K562 (cell line): Measurements from ENCODE around the gene CELSR1. TPM values are rescaled to one million over a fixed set of nuclear protein-coding genes. Genes with fewer than 3 reads are reported as not detected.

Source experiments
- ATAC-seq: fragments of 200-7000 bp; cut with Tn5 transposase; 3 replicates; pipeline ENCODE4 v1.9.1; 2020; ENCODE audit warnings: moderate library complexity
- BruUV-seq: library from RNA; stranded (reverse); fragments of 400-500 nt; replicated peaks from 2 replicates; lab custom pipeline; 2021; lab: Mats Ljungman, UMichigan
- CTCF ChIA-PET: fragments of 300-600 bp; formaldehyde crosslinking; extraction: SDS; loops from one replicate; lab custom pipeline; 2021; ENCODE audit warnings: low intra/inter-chr PET ratio; lab: Yijun Ruan, JAX
- POLR2A ChIA-PET: fragments of 300-600, 350-650 bp; sonication (Branson Sonifier 250); formaldehyde crosslinking; extraction: SDS; loops from one replicate; lab custom pipeline; 2021; ENCODE audit warnings: antibody characterized with exemption, inconsistent platforms; lab: Yijun Ruan, JAX
- DNase-seq, 4 experiments: peaks; one replicate each; pipeline versions ENCODE4 v3.0.0 to v3.0.0-alpha.2; 2011 to 2018; ENCODE audit warnings: low spot score in 3 of 4, mixed read lengths in 3 of 4; ENCODE audit errors: extremely low read depth in 1 of 4
- FAIRE-seq: peaks from 2 replicates; lab custom pipeline; 2011; peaks lifted over from hg19 to GRCh38; lab: Jason Lieb, UNC
- H2AFZ ChIP-seq: 2 replicates; pipeline ENCODE4 v1.6.0; 2011; ENCODE audit warnings: low read depth, low read length, control low read depth, inconsistent platforms
- H3K27ac ChIP-seq: fragments of 200-600 bp; 3 replicates; pipeline ENCODE4 v1.8.0; 2011; ENCODE audit warnings: low read depth, mild to moderate bottlenecking, control low read depth, inconsistent platforms, low read length, moderate library complexity, mixed read lengths; ENCODE audit errors: extremely low read depth
- H3K27me3 ChIP-seq, 2 experiments: fragments of 300-600 bp in 1 of 2; 2 replicates in 1 of 2; 3 replicates in 1 of 2; pipeline versions ENCODE4 v1.6.0 to v1.8.0; 2011; ENCODE audit warnings: inconsistent platforms in 2 of 2, low read length in 2 of 2, mild to moderate bottlenecking in 1 of 2, mixed read lengths in 1 of 2, moderate library complexity in 1 of 2; ENCODE audit not compliant: control insufficient read depth in 2 of 2, insufficient read depth in 2 of 2
- H3K36me3 ChIP-seq: fragments of 300-600 bp; 3 replicates; pipeline ENCODE4 v1.8.0; 2011; ENCODE audit warnings: mild to moderate bottlenecking, low read length, inconsistent platforms; ENCODE audit not compliant: control insufficient read depth, insufficient read depth
- H3K4me1 ChIP-seq, 2 experiments: fragments of 200-600 bp in 1 of 2; replicated peaks in 1 of 2; 2 replicates in 1 of 2; 3 replicates in 1 of 2; pipeline versions ENCODE4 v1.5.1 to v1.8.0; 2011; ENCODE audit warnings: inconsistent platforms in 2 of 2, low read length in 2 of 2, mild to moderate bottlenecking in 1 of 2, mixed read lengths in 1 of 2, moderate library complexity in 1 of 2; ENCODE audit not compliant: control insufficient read depth in 2 of 2, insufficient read depth in 2 of 2
- H3K4me2 ChIP-seq: 2 replicates; pipeline ENCODE4 v1.6.1; 2011; ENCODE audit warnings: low read length, control low read depth, inconsistent platforms, mixed read lengths; ENCODE audit not compliant: insufficient read depth
- H3K4me3 ChIP-seq: fragments of 200-600 bp; sonication (generic), shearing (Covaris generic); 2 replicates; pipeline ENCODE4 v1.5.1; 2016; ENCODE audit warnings: control low read depth, inconsistent platforms
- H3K79me2 ChIP-seq: fragments of 200-600 bp; 3 replicates; pipeline ENCODE4 v1.8.0; 2011; ENCODE audit warnings: low read length, inconsistent platforms; ENCODE audit not compliant: control insufficient read depth, insufficient read depth
- H3K9ac ChIP-seq, 2 experiments: 2 replicates each; pipeline versions ENCODE4 v1.6.0 to v1.6.1; 2011; ENCODE audit warnings: low read depth in 2 of 2, low read length in 2 of 2, control low read depth in 1 of 2, inconsistent platforms in 1 of 2, mild to moderate bottlenecking in 1 of 2, mixed read lengths in 1 of 2; ENCODE audit not compliant: insufficient read depth in 1 of 2
- H3K9me1 ChIP-seq: one replicate; pipeline ENCODE4 v1.6.0; 2011; ENCODE audit warnings: inconsistent platforms, mild to moderate bottlenecking, low read length, moderate library complexity; ENCODE audit not compliant: control insufficient read depth, insufficient read depth
- H3K9me3 ChIP-seq: replicated peaks from 2 replicates; pipeline ENCODE4 v1.5.1; 2011; ENCODE audit warnings: low read depth, low read length, inconsistent platforms; ENCODE audit not compliant: control insufficient read depth, insufficient read depth
- H4K20me1 ChIP-seq: replicated peaks from 2 replicates; pipeline ENCODE4 v1.6.1; 2011; ENCODE audit warnings: low read length, inconsistent platforms, mixed read lengths; ENCODE audit not compliant: control insufficient read depth, insufficient read depth
- CC2D1A ChIP-seq: fragments of 450-650 bp; IDR thresholded peaks from 2 replicates; pipeline ENCODE4 v1.6.1; 2017; ENCODE audit warnings: mild to moderate bottlenecking
- DNMT1 ChIP-seq: fragments of 450-650 bp; IDR thresholded peaks from 2 replicates; pipeline ENCODE4 v1.6.1; 2016; ENCODE audit warnings: antibody characterized with exemption, mild to moderate bottlenecking
- FOXO4 ChIP-seq: fragments of 450-650 bp; formaldehyde crosslinking; IDR thresholded peaks from 2 replicates; pipeline ENCODE4 v1.4.0; 2020; ENCODE audit warnings: mild to moderate bottlenecking, moderate library complexity
- RUNX1 ChIP-seq: sonication (generic); IDR thresholded peaks from 2 replicates; pipeline ENCODE4 v1.6.1; 2016; ENCODE audit warnings: antibody characterized with exemption, low read depth
- TCF15 ChIP-seq: fragments of 250-450 bp; sonication (Bioruptor Pico); IDR thresholded peaks from 2 replicates; pipeline ENCODE4 v1.8.0; 2022; ENCODE audit warnings: moderate library complexity, mild to moderate bottlenecking, inconsistent platforms
- ZNF212 ChIP-seq: fragments of 450-650 bp; formaldehyde crosslinking; IDR thresholded peaks from 2 replicates; pipeline ENCODE4 v1.4.0; 2020; ENCODE audit warnings: mild to moderate bottlenecking
- ZNF75A ChIP-seq: fragments of 450-650 bp; formaldehyde crosslinking; IDR thresholded peaks from 2 replicates; pipeline ENCODE4 v1.4.0; 2020; ENCODE audit warnings: mild to moderate bottlenecking
- ZNF76 ChIP-seq: fragments of 250-450 bp; sonication (Bioruptor Pico); IDR thresholded peaks from 2 replicates; pipeline ENCODE4 v1.4.0; 2020; ENCODE audit warnings: mild to moderate bottlenecking, moderate library complexity, borderline replicate concordance
- WGBS: fragments of 100-300 bp; shearing (Covaris generic); methylation state at CpG from one replicate; pipeline ENCODE4 v1.1.6; 2016; ENCODE audit warnings: low coverage, mixed read lengths; ENCODE audit not compliant: insufficient coverage; ENCODE audit errors: missing lambda C conversion rate; 5-methylcytosine and 5-hydroxymethylcytosine counted together
- in situ Hi-C: fragments of 300-500 bp; cut with MboI; formaldehyde crosslinking; loops from 4 replicates; pipeline ENCODE4 v1.15.0; 2018; ENCODE audit warnings: inconsistent platforms, mixed read lengths
- intact Hi-C: fragments of 100-400 bp; cut with micrococcal nuclease; formaldehyde crosslinking; loops from 2 replicates; pipeline ENCODE4 v1.14.2; 2022
- polyA plus RNA-seq, 8 experiments: library from polyadenylated mRNA; depleted of rRNA in 4 of 8; stranded (reverse) in 5 of 8; unstranded in 3 of 8; fragments of >200 nt; fragmentation: Nextera tagmentation in 2 of 8; fragmentation: Illumina TruSeq in 1 of 8; extraction: Ambion mirVana in 2 of 8; extraction: Trizol in 1 of 8; gene quantifications; 2 replicates each; pipeline versions ENCODE4 v1.2.1 to v1.2.3, GENCODE V29; 2011 to 2014; ENCODE audit warnings: inconsistent platforms in 1 of 8, missing spikeins in 1 of 8
- total RNA-seq, 7 experiments: library from RNA; depleted of rRNA in 6 of 7; stranded (reverse); fragments of >200 nt in 6 of 7; fragmentation: Illumina TruSeq in 2 of 7; extraction: Trizol in 2 of 7; gene quantifications; 2 replicates each; pipeline versions ENCODE4 v1.2.1 to v1.2.3, GENCODE V29; 2011 to 2021; ENCODE audit warnings: low replicate concordance in 1 of 7

Gene CELSR1
- total and polyA plus RNA-seq, 9 of the 15 experiments (the other 6 are each of a cell fraction or from before 2014, with no cell fraction given) = under 0.01 to 0.09 TPM; not detected in 7

GRCh38 chr22:46526244-46526839 is 11.1 kb downstream of the CELSR1 start:
- in situ Hi-C loops = no loop called here
- no peak overlapping the region for H3K9ac ChIP-seq
- H4K20me1 ChIP-seq = no peaks in the 10 kb centered on the region
- H2AFZ ChIP-seq = no peak overlapping the region
- intact Hi-C loops = no loop called here
- ChIA-PET CTCF (no interaction called here), POLR2A (interaction anchor here (0.5 kb wide), 1 partner anchor 9 kb away, joined by 3 read pairs; no protein-coding TSS in a partner anchor)
- H3K4me3 ChIP-seq = no peak overlapping the region
- no peaks in the 10 kb centered on the region for H3K9me1 ChIP-seq
- H3K27me3 ChIP-seq = peaks cover 27 to 50% of the 10 kb centered on the region in 2 experiments
- no peak for FAIRE-seq
- TF ChIP-seq ZNF75A (no peak), ZNF212 (no peak), ZNF76 (CRISPR knock-in tag) (no peak), DNMT1 (no peak), FOXO4 (CRISPR knock-in tag) (no peak), TCF15 (CRISPR knock-in tag) (no peak), RUNX1 (no peak), CC2D1A (no peak)
- no peak overlapping the region for H3K4me2 ChIP-seq
- DNase-seq = no peak
- no peaks in the 10 kb centered on the region for H3K36me3 ChIP-seq
- WGBS = 4% methylated on average over 13 of the region's 13 CpGs
- BruUV-seq = no TSS peak
- H3K79me2 ChIP-seq = no peaks in the 10 kb centered on the region
- no peak overlapping the region for H3K27ac ChIP-seq
- peaks cover 0 to 3% of the 10 kb centered on the region in 2 experiments; a peak in 1 of 5 replicates for H3K4me1 ChIP-seq
- no peak for ATAC-seq
- H3K9me3 ChIP-seq = no peaks in the 10 kb centered on the region
